ENCODE measurements around the gene KLLN.
"Not testable (repeated sequence)": the region's sequence is repeated elsewhere in the genome, so short reads cannot be mapped to it uniquely, and the experiment has no call there.

Gene KLLN, protein sequence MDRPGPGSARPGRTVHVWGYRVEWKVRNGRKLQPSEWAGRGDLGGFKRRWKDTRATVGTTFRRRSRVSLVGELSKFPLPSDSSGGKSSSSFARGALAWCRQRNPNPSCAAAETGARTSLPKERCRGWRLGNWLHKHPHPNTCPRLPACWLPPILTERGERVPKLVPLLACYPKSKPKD

GRCh38 chr10:87863053-87863943, at the start of gene KLLN, which contains the start of gene PTEN:
TSS of gene KLLN (minus strand) at chr10:87863533. CDS start at chr10:87862487, 1,046 bp downstream.
TSS of gene PTEN (plus strand) at chr10:87863625. CDS start at chr10:87864470, 845 bp downstream.
- DNase-seq (ENCODE audit: low read depth in 1 of 2, low spot score in 1 of 2) = peak; percentile 63 to 73

DNA sequence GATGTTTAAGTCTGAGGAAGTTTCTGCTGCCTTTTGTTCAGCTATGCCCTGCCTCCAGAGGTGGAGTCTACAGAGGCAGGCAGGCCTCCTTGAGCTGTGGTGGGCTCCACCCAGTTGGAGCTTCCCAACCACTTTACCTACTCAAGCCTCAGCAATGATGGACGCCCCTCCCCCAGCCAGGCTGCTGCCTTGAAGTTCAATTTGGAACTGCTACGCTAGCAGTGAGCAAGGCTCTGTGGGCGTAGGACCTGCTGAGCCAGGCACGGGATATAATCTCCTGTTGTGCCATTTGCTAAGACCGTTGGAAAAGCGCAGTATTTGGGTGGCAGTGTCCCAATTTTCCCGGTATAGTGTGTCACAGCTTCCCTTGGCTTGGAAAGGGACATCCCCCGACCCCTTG, 40.1 kb upstream of the KLLN start:
- DNase-seq (ENCODE audit: low read depth in 1 of 2, low spot score in 1 of 2) = not testable (repeated sequence)

DNA sequence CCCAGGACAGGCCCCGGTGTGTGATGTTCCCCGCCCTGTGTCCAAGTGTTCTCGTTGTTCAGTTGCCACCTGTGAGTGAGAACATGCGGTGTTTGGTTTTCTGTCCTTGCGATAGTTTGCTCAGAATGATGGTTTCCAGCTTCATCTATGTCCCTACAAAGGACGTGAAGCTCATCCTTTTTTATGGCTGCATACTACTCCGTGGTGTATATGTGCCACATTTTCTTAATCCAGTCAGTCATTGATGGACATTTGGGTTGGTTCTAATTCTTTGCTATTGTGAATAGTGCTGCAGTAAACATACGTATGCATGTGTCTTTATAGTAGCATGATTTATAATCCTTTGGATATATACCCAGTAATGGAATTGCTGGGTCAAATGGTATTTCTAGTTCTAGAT, 34.6 kb upstream of the KLLN start:
- not testable (repeated sequence) for DNase-seq (ENCODE audit: low read depth in 1 of 2, low spot score in 1 of 2)

DNA sequence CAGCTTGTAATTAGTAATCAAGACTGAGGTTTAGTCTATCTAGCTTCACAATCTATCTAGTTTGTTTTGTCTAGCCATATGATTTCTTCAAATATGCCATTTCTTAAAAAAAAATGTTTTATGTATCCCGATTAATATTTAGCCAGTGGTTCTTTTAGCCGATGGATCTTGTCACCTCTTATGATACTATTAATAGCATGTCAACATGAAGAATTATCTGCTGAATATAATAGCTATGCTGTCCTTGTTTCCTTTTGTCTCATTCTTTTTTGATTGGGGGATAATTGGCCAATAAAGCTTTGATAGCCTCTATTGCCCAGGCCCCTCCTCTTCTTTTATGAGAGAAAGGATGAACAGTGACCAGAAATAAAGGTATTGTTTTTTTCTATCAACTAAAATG, 32.9 kb upstream of the KLLN start:
- DNase-seq (ENCODE audit: low read depth in 1 of 2, low spot score in 1 of 2) = no peak

- no peak for DNase-seq (ENCODE audit: low read depth in 1 of 2, low spot score in 1 of 2)
These were observed 32.1 kb upstream of the KLLN start for GRCh38 chr10:87895430-87895829.

- no peak for DNase-seq (ENCODE audit: low read depth in 1 of 2, low spot score in 1 of 2)
These were observed 24.4 kb upstream of the KLLN start for GRCh38 chr10:87887548-87888289.

GRCh38 chr10:87887146-87887545, 23.8 kb upstream of the KLLN start:
- no peak for DNase-seq (ENCODE audit: low read depth in 1 of 2, low spot score in 1 of 2)

GRCh38 chr10:87886635-87887034, 23.3 kb upstream of the KLLN start:
- DNase-seq (ENCODE audit: low read depth in 1 of 2, low spot score in 1 of 2) = no peak

DNA sequence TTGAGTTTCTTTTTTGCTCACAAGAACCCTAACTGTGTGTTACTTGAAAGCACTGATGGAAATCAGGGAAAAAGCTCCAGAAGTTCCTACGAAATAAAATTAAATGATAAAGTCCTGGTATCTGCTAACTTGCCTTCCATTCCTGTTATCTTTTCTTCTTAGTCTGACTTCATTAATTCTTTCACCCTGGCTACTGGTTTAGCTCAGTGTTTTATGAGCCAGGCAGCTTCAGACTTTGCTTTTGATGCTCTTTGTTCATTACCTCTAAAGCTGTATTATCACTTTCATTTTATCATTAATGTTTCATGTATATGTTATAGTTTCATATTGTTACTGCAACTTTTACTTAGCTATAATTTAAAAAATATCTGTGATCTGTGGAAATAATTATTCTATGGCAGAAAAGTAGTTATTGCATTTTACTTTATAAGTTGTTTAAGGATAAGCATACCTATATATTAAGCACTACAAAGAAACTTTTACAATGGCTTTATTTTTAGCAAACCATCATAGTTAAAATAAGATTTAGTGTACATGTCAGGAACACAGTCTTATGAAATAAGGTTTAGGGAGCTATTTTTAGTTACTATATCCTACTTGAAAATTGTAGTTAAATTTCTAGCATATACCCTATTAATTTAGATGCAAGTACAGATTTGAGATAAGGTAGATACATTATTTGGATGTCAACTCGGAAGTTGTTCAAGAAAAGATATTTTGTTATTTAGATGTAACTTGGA, 19.4 kb upstream of the KLLN start:
- DNase-seq (ENCODE audit: low read depth in 1 of 2, low spot score in 1 of 2) = no peak

- not testable (repeated sequence) for DNase-seq (ENCODE audit: low read depth in 1 of 2, low spot score in 1 of 2)
These were observed 18.2 kb upstream of the KLLN start for GRCh38 chr10:87881373-87882059.

DNA sequence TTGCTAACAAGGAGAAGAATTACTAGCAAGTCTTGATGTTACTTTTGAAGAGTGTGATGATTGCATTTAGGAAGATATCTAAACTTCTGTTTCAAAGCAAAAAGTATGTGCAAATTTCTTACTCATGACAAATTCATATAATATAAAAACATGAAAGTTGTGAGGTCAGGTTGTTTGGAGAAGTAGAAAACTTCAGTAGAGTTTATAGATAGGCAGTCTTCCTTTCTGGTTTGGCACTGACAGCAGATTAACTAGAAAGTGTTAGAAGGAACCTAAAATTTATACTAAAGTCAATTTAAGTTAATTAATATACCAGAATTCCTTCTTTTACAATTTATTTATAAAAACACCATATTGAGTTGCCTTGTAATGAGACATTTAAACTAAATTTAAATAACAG, 17.0 kb upstream of the KLLN start:
- DNase-seq (ENCODE audit: low read depth in 1 of 2, low spot score in 1 of 2) = no peak

DNA sequence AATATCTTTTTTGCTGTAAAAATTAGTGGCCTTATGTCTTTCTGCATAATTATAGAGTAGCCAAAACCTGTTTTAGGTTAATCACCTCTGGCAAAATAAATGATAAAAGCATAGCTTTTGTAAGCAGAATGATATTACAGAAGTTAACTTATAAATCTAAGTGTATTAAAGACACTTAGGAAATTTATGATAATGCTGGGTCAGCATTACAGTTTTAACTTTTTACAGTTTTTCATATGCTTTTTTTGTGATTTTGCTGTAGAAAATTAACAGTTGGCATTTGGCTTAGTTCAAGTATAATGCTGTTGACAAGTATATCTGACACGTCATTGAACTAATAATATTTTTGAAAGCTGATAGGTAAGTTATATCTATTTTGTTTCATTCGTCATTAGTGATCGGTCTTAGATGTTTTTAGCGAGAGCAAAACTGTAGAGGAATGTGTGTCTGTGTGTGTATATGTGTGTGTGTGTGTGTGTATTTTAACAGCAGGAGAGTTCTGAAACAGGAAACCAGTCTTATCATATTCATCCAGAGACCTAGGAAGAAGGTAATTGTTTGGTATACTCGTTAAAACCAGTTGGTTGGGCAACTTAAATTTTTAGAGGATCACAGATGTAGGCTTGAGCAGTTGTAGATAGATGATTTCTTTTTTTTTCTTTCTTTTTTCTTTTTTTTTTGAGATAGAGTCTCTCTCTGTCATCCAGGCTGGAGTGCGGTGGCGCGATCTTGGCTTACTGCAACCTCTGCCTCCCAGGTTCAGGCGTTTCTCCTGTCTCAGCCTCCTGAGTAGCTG, 15.5 kb upstream of the KLLN start:
- no peak for DNase-seq (ENCODE audit: low read depth in 1 of 2, low spot score in 1 of 2)

GRCh38 chr10:87875929-87876571, 12.7 kb upstream of the KLLN start:
- DNase-seq (ENCODE audit: low read depth in 1 of 2, low spot score in 1 of 2) = no peak

DNA sequence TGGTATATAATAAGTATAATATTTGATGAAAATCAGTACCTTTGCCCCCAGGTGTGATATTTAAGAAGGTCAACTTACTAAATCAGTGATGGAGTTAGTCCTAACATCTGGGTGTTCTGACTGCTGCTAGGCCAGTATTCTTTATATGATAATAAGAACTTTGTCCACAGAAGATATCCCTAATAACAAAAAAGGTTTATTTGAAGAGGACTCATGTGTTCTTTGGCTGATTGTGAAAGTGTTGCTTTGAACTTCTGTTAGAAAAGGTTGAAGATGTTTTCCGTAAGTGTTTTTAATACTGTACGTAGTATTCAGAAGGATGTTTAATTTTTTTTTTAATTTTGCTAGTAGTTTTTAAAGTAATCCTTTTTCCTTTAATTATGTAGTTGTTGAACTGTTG, 10.3 kb upstream of the KLLN start:
- DNase-seq (ENCODE audit: low read depth in 1 of 2, low spot score in 1 of 2) = no peak

GRCh38 chr10:87872828-87873227, 9.5 kb upstream of the KLLN start:
- no peak for DNase-seq (ENCODE audit: low read depth in 1 of 2, low spot score in 1 of 2)

DNA sequence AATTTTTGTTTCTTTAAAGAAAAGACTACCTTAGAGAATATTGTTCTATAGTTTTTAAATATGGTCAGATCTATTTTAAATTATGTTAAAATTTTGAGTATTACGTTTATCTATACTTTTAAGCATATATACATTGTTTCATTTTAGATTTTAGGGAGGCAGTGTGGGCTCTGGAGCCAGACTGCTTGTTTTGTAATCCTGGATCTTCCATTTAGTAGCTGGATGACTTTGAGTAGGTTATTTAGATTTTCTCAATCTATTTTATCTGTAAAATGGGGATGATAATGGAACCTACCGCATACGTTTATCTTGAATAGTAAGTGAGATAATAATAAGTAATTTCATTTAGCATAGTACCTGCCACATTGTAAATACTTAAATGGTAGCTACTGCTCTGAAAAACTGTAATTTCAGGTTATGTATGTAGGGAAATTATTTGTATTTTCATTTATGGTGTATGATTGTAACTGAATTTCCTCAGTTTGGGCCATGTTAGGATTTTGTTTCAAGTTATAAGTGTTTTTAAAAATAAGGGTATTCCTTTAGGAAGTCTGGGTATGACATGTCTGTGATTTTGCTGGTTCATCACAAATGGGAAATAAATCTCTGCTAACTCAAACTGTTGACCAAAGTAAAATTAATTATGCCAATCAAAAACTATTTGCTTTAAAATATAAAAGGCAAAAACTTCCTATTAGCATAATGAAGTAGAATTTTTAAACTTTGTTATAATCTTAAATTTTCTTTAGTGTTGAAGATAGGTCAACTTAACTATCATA, 6.6 kb upstream of the KLLN start:
- no peak for DNase-seq (ENCODE audit: low read depth in 1 of 2, low spot score in 1 of 2)

- DNase-seq (ENCODE audit: low read depth in 1 of 2, low spot score in 1 of 2) = not testable (repeated sequence)
These were observed 5.8 kb upstream of the KLLN start for GRCh38 chr10:87869139-87869538.

- DNase-seq (ENCODE audit: low read depth in 1 of 2, low spot score in 1 of 2) = no peak
These were observed 4.9 kb upstream of the KLLN start for GRCh38 chr10:87868277-87868676.

Measured in activated CD4-positive, alpha-beta T cell treated with anti-CD3 and anti-CD28 coated beads, Interleukin-2, amount 50 U/mL, for 24 hours (primary cell).